Measurements from ENCODE around the gene NGEF. TPM values are rescaled to one million over a fixed set of nuclear protein-coding genes. Genes with fewer than 3 reads are reported as not detected.
A peak's percentile ranks its signal among the peaks of the same experiment; 100 is the strongest.

Gene NGEF
- total and polyA plus RNA-seq, 9 donors: 0.66 to 4.8 (median 1.9) TPM

GRCh38 chr2:232999354-232999753, 13.7 kb downstream of the NGEF start:
- peak; percentile 16 for DNase-seq
- WGBS (ENCODE audit: insufficient coverage): 63% methylated on average over 4 of the region's 7 CpGs
- H3K36me3 ChIP-seq (ENCODE audit: control insufficient read depth, insufficient read depth, low read length): no peaks in the 10 kb centered on the region
- no peak overlapping the region for H3K27ac ChIP-seq (ENCODE audit: low read length)
- H3K27me3 ChIP-seq (ENCODE audit: control insufficient read depth, insufficient read depth, low read length): peaks cover 3% of the 10 kb centered on the region
- H3K4me1 ChIP-seq (ENCODE audit: control insufficient read depth, insufficient read depth, low read length): no peaks in the 10 kb centered on the region
- H3K4me3 ChIP-seq (ENCODE audit: low read length): no peak overlapping the region
- no peaks in the 10 kb centered on the region for H3K9me3 ChIP-seq (replicated peaks; ENCODE audit: control insufficient read depth, low read depth, low read length)

DNA sequence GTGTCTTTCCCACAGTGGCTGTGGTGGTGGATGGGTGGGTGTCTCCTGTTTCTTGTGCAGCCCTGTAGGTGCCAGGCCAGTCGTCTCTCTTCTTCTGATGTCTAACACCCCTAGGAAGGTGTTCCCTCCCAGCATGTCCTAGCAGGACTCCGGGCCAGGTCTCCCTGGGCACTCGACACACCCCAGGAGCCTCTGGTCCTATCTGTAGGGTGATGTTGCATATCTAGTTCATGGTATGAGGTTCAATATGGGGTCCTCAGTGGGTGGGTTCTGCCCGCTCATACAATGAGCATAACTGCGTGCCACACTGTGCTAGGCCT, 14.4 kb downstream of the NGEF start:
- no peak for DNase-seq
- Histone ChIP-seq H3K27ac (ENCODE audit: low read length) (no peak overlapping the region), H3K4me1 (ENCODE audit: control insufficient read depth, insufficient read depth, low read length) (no peaks in the 10 kb centered on the region), H3K9me3 (replicated peaks; ENCODE audit: control insufficient read depth, low read depth, low read length) (no peaks in the 10 kb centered on the region), H3K27me3 (ENCODE audit: control insufficient read depth, insufficient read depth, low read length) (no peaks in the 10 kb centered on the region), H3K4me3 (ENCODE audit: low read length) (no peak overlapping the region), H3K36me3 (ENCODE audit: control insufficient read depth, insufficient read depth, low read length) (no peaks in the 10 kb centered on the region)
- WGBS (ENCODE audit: insufficient coverage): no CpG with 5 or more reads among the region's 5 CpGs

- Histone ChIP-seq H3K27me3 (ENCODE audit: control insufficient read depth, insufficient read depth, low read length) (no peaks in the 10 kb centered on the region), H3K9me3 (replicated peaks; ENCODE audit: control insufficient read depth, low read depth, low read length) (peaks cover 4% of the 10 kb centered on the region), H3K4me1 (ENCODE audit: control insufficient read depth, insufficient read depth, low read length) (no peaks in the 10 kb centered on the region), H3K27ac (ENCODE audit: low read length) (no peak overlapping the region), H3K4me3 (ENCODE audit: low read length) (no peak overlapping the region), H3K36me3 (ENCODE audit: control insufficient read depth, insufficient read depth, low read length) (no peaks in the 10 kb centered on the region)
- DNase-seq: no peak
- 79% methylated on average over 14 of the region's 18 CpGs for WGBS (ENCODE audit: insufficient coverage)
These were observed 15.0 kb downstream of the NGEF start for GRCh38 chr2:232997749-232998665.

DNA sequence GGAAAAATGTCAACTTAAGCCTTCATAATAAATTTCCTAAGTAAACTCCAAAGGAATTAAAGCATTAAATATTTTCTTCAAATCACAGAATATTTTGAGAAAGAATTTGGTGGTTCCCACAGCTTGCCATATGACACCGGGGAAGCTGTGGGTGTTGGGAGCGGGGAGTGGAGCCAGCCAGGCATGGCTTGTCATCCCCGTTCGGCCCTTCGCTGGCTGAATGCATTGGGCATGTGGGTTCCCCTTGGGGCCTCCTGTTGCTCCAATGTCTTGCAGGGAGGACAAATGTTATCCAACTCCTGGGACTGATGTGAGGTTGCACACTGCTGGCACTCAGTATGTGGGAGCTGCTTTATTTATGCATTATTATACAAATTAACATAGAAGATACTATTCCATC, 18.6 kb downstream of the NGEF start:
- H3K36me3 ChIP-seq (ENCODE audit: control insufficient read depth, insufficient read depth, low read length): no peaks in the 10 kb centered on the region
- H3K27me3 ChIP-seq (ENCODE audit: control insufficient read depth, insufficient read depth, low read length): no peaks in the 10 kb centered on the region
- no peak overlapping the region for H3K4me3 ChIP-seq (ENCODE audit: low read length)
- no peak overlapping the region for H3K27ac ChIP-seq (ENCODE audit: low read length)
- no peaks in the 10 kb centered on the region for H3K4me1 ChIP-seq (ENCODE audit: control insufficient read depth, insufficient read depth, low read length)
- DNase-seq: no peak
- H3K9me3 ChIP-seq (replicated peaks; ENCODE audit: control insufficient read depth, low read depth, low read length): peaks cover 4% of the 10 kb centered on the region
- WGBS (ENCODE audit: insufficient coverage): no CpG with 5 or more reads among the region's 5 CpGs

GRCh38 chr2:232993231-232993821, 19.7 kb downstream of the NGEF start:
- no peaks in the 10 kb centered on the region for H3K36me3 ChIP-seq (ENCODE audit: control insufficient read depth, insufficient read depth, low read length)
- no peaks in the 10 kb centered on the region for H3K4me1 ChIP-seq (ENCODE audit: control insufficient read depth, insufficient read depth, low read length)
- DNase-seq: no peak
- H3K27me3 ChIP-seq (ENCODE audit: control insufficient read depth, insufficient read depth, low read length): peaks cover 2% of the 10 kb centered on the region
- no peak overlapping the region for H3K4me3 ChIP-seq (ENCODE audit: low read length)
- H3K27ac ChIP-seq (ENCODE audit: low read length): no peak overlapping the region
- WGBS (ENCODE audit: insufficient coverage): no CpG with 5 or more reads among the region's 4 CpGs
- H3K9me3 ChIP-seq (replicated peaks; ENCODE audit: control insufficient read depth, low read depth, low read length): peaks cover 4% of the 10 kb centered on the region

DNA sequence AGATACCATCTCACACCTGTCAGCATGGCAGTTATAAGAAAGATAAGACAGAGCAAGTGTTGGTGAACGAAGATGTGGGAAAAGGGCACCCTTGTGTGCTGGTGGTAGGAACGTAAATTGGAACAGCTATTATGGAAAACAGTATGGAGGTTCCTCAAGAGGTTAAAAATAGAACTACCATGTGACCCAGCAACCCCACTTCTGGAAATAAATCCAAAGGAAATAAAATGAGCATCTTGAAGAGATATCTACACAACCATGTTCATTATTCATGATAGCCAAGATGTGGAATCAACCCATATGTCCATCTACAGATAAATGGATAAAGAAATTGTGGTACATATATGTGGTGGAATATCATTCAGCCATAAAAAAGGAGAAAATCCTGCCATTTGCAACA, 26.9 kb downstream of the NGEF start:
- no CpG with 5 or more reads among the region's 2 CpGs for WGBS (ENCODE audit: insufficient coverage)
- Histone ChIP-seq H3K4me3 (ENCODE audit: low read length) (no peak overlapping the region), H3K27me3 (ENCODE audit: control insufficient read depth, insufficient read depth, low read length) (peaks cover 10% of the 10 kb centered on the region), H3K36me3 (ENCODE audit: control insufficient read depth, insufficient read depth, low read length) (no peaks in the 10 kb centered on the region), H3K4me1 (ENCODE audit: control insufficient read depth, insufficient read depth, low read length) (peaks cover 4% of the 10 kb centered on the region), H3K27ac (ENCODE audit: low read length) (no peak overlapping the region), H3K9me3 (replicated peaks; ENCODE audit: control insufficient read depth, low read depth, low read length) (peaks cover 5% of the 10 kb centered on the region)
- no peak for DNase-seq

- H3K4me1 ChIP-seq (ENCODE audit: control insufficient read depth, insufficient read depth, low read length): peaks cover 4% of the 10 kb centered on the region
- H3K4me3 ChIP-seq (ENCODE audit: low read length): no peak overlapping the region
- no peak for DNase-seq
- peaks cover 10% of the 10 kb centered on the region for H3K27me3 ChIP-seq (ENCODE audit: control insufficient read depth, insufficient read depth, low read length)
- WGBS (ENCODE audit: insufficient coverage): 80% methylated on average over 7 of the region's 15 CpGs
- no peaks in the 10 kb centered on the region for H3K36me3 ChIP-seq (ENCODE audit: control insufficient read depth, insufficient read depth, low read length)
- H3K27ac ChIP-seq (ENCODE audit: low read length): no peak overlapping the region
- H3K9me3 ChIP-seq (replicated peaks; ENCODE audit: control insufficient read depth, low read depth, low read length): peaks cover 5% of the 10 kb centered on the region
These were observed 28.4 kb downstream of the NGEF start for GRCh38 chr2:232984451-232985207.

DNA sequence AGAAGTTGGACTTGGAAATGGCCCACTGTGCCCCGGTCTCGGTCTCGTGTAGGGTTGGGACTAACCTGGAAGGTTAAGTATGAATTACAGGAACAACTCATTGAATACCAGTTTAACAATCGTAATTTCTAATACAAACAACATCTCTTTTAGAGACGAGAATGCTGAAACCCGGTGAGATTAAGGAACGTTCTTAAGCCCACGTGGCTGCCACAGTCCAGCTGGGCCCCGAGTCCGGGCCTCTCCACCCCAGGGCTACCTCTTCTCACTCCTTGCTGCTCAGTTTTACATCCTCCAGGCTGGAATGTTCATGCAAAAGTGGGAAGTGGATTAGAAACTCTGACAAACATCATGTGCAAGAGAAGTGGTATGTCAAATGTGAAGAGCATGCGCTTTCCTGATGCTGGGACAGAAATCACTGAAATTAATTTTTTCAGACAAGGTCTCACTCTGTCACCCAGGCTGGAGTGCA, 29.4 kb downstream of the NGEF start:
- no peak overlapping the region for H3K27ac ChIP-seq (ENCODE audit: low read length)
- H3K9me3 ChIP-seq (replicated peaks; ENCODE audit: control insufficient read depth, low read depth, low read length): peaks cover 5% of the 10 kb centered on the region
- peaks cover 4% of the 10 kb centered on the region for H3K4me1 ChIP-seq (ENCODE audit: control insufficient read depth, insufficient read depth, low read length)
- 39% methylated on average over 7 of the region's 11 CpGs for WGBS (ENCODE audit: insufficient coverage)
- no peak for DNase-seq
- H3K27me3 ChIP-seq (ENCODE audit: control insufficient read depth, insufficient read depth, low read length): peaks cover 10% of the 10 kb centered on the region
- H3K36me3 ChIP-seq (ENCODE audit: control insufficient read depth, insufficient read depth, low read length): no peaks in the 10 kb centered on the region
- no peak overlapping the region for H3K4me3 ChIP-seq (ENCODE audit: low read length)

GRCh38 chr2:232982926-232983668, 30.0 kb downstream of the NGEF start:
- Histone ChIP-seq H3K36me3 (ENCODE audit: control insufficient read depth, insufficient read depth, low read length) (no peaks in the 10 kb centered on the region), H3K27me3 (ENCODE audit: control insufficient read depth, insufficient read depth, low read length) (peaks cover 8% of the 10 kb centered on the region), H3K4me1 (ENCODE audit: control insufficient read depth, insufficient read depth, low read length) (peaks cover 4% of the 10 kb centered on the region), H3K9me3 (replicated peaks; ENCODE audit: control insufficient read depth, low read depth, low read length) (peaks cover 5% of the 10 kb centered on the region), H3K27ac (ENCODE audit: low read length) (peak overlapping the region; percentile 7), H3K4me3 (ENCODE audit: low read length) (no peak overlapping the region)
- WGBS (ENCODE audit: insufficient coverage): 23% methylated on average over 15 of the region's 15 CpGs
- DNase-seq: peak; percentile 24
